NCI-H2171 treated with DMSO at 0.1 percent for 48 hours (cell line): ENCODE measurements around the gene PPIL3.
"Not testable (repeated sequence)": the region's sequence is repeated elsewhere in the genome, so short reads cannot be mapped to it uniquely, and the experiment has no call there.

ENCODE experiments used
- DNase-seq: peaks from one replicate; lab custom pipeline; 2025; lab: John Stamatoyannopoulos, UW

Gene PPIL3

DNA sequence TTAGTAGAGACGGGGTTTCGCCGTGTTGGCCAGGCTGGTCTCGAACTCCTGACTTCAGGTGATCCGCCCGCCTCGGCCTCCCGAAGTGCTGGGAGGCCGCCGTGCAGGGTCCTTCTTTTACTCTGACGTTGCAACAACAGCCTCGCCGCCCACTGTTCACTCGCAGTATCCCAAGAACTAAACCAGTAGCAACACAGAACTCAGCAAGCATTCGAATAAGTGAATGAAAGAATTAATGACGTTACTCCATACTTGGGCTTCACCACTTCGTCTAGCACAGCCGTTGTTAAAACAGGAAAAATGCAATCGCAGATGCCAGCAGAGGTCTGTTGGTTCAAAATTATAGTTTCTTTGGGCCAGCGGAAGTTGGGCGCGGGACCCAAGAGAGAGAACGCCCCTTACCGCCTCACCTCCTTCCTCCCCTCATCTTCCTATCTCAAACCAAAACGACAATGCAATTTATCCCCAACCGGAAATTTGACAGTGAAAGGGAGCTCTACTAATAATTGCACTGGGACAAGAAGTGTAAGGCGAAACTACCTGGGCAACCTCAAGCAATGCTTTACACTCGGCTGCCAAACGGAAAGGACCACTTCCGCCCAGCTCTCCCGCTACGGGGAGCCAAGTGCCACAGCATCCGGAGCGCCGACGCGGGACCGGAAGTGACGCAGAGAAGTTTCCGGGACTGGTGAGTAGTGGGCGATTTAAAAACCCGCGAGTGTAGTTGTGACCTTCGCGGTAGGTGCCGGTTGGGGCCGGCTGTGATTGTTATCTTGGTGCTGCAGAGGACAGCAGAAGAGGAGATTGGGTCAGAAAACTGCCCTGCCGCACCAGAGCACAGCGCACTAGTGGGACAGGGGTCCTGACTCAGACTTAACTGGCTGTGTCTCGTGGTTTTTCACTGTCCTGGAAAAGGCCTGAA lies at the start of gene PPIL3, which contains the start of gene NIF3L1:
Gene PPIL3 (minus strand): TSS at position 374 of the 922 bp plus-strand sequence. CDS start 1,462 bp downstream, outside the sequence.
Gene NIF3L1 (plus strand): TSS at position 668 of the 922 bp plus-strand sequence. CDS start 2,573 bp downstream, outside the sequence.
- peak; percentile 99 for DNase-seq

DNA sequence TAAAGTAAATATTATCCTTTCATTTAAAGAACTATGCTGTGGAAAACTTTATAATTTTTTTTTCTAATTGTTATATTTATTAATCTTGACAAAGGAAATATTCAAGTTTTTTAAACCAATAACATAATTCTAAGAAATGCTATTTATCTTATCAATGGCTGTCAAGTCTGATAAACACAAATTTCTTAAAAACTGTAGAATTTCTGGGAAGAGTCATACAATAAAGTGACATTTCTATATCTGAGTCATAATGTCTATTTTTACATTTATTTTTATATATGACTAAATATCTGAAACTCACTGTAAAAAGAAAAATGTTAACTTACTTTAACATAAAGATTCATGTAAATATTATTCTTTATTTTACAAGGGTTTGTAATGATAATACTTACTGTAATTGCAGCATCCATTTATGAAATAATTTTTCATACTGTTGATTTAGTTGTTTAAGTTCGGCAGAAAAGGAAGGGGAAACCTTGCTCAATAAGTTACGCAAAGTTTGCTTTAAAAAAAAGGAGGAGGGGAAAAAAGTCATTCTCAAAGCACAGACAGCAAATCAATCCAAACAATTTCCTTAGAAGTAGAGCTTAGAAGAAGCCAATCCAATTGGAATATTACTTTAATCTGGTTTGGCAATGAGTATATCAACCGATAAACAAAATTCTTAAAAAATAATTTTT lies 42.2 kb upstream of the PPIL3 start:
- no peak for DNase-seq

DNA sequence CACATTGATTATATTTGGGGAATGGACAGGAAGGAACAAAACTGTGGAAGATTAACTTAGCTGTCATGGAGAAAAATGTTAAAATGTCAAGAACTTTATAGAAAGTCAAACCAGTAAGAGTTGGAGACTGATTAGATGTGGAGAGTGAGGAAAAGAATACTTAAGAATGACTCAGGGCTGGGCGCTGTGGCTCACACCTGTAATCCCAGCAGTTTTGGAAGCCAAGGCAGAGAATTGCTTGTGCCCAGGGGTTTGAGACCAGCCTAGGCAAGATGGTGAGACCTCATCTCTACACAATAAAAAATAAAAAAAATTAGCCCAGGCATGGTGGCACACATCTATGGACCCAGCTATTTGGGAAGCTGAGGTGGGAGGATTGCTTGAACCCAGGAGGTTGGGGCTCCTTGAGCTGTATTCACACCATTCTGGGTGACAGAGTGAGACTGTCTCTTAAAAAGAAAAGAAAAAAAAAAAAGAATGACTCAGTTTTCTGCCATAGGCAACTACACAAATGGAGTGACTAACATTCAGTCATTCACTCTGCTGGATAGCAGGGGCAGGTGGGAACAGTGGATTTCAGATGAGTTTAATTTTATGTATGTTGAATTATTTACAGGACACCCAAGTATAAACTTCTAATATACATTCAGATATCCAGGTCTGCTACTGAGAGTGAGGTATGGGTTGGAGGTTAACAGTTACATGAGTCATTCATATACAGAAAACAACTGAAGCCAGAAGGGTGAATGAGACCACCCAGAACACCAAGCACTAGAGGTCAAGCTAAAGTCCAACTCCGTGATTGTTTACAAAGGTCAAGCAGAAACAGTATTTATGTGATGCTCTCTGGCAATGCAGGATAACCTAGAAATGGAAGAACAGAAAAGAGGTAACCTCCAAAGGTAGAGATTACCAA lies 40.7 kb upstream of the PPIL3 start:
- DNase-seq, result no peak

DNA sequence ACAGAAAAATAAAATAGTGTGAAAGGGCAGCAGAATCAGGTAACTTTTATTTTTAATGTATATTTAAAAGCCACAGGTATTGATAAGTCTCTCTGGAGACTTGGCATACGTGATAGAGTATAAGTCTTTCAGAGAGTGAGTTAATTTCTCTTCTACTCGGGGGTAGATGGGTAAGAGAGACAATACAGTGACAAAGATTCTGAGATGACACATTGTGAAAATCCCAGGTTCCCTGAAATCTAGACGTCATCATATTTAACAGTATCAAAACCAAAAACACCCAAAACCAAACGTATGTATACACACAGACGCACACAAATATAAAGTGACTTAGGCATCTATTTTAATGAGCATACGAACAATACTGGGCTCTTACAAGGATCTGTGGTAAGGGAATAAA lies 33.6 kb upstream of the PPIL3 start:
- DNase-seq, result no peak

DNA sequence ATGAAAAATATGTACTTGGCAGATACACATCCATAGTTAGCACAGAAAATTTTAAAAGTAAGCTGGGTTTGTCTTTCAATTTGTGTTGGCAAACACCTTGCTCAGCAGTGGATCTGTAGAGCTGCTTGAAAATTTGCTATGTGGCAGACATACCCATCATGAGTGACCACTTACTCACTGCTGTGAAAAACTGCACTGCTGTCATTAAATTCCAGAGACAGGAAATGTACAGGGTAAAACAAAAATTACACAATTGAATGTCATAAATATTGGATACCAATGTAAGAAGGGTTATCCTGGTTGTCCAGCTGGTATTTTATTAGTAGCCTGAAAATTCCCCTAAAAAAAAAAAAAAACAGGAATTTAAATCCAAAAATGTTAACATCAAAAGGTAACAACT lies 24.8 kb upstream of the PPIL3 start:
- DNase-seq, result no peak

DNA sequence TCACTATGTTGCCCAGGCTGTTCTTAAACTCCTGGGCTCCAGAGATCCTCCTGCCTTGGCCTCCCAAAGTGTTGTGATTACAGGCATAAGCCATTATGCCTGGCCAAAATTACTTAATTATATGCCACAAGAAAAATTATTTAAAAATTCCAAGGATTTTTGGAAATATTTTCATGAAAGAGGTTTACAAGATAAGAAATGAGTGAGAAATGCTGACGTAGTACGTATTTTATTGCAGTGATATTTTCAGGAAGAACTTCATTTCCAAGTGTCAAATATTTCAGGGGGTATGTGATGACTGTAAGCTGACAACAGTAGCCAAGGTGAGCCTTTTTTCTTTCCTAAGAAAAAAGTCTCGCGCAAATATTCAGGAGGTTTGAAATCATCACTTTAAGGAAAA lies 21.1 kb upstream of the PPIL3 start:
- no peak for DNase-seq

DNA sequence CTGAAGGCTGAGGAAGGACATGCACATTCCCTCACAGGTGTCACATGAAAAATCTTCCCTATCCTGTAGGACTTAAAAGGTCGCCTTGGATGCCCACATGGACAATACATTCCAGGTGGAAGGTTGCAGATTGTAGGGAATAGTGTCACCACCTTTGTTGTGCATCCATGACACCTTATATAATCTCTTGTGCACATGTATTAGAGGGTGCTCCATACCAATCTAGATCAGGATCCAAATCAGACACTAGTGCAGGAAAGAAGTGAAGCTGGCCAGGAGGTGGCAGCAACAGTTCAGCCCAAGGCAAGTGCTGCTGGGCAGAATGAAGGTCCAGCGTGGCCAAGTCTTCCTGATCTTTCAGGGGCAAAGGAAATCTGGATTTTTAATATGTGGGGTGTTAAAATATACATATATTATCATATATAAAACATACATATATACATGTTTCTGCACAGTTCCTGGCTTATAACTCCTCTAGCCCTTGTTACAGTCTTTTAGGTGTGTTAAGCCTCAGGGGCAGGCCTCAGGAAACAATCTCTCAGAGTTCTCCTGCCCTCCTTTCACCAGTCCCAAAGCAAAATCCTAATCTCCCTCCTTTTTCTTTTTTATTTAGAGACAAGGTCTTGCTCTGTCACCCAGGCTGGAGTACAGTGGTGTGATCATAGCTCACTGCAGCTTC lies 16.9 kb upstream of the PPIL3 start:
- DNase-seq, result peak; percentile 60

DNA sequence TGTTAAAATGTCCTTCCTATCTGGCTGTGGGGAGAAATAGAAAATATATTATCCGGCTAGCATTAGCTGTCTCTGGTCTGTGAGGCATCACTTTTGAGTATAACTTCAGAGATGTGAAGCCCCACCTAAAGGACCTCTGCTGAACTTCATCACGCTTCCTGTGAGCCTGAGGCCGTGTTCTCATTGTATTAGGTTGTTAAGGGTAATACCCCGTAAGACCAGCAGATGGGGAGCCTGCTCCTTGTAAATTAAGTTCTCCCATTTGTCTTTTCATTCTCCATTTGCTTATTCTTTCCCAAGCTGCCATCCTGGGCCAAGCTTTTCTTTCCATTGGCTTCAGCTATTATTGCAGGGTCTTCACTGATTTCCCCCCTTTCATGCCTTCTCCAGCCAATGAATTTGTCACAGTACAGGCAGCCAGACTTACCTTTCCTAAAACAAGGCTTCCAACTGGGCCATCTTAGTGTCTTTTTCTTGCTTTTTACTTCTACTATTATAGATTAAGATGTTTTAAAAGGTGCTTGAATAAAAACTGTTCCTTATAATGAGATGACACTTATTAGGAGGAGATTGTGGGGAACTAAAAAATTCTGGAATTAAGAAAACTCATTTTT lies 12.7 kb upstream of the PPIL3 start:
- DNase-seq, result peak; percentile 94

DNA sequence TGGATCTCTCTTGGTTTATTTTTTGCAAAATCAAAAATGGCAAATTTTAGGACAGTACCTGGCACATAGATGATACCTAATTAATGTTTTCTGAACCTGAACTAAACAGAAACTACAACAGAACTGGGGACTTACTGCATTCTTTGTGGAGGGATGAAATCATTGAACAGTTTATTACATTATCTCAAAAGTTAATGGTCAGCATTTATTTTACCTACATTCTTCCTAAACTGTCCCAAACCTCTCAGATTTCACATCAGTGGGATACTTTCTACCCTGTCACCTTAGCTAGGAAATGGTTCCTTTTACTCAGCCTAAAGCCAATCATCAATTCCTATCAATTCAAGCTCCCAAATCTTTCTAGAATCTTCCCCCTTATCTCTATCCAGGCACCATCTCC lies 10.6 kb upstream of the PPIL3 start:
- DNase-seq, result no peak

DNA sequence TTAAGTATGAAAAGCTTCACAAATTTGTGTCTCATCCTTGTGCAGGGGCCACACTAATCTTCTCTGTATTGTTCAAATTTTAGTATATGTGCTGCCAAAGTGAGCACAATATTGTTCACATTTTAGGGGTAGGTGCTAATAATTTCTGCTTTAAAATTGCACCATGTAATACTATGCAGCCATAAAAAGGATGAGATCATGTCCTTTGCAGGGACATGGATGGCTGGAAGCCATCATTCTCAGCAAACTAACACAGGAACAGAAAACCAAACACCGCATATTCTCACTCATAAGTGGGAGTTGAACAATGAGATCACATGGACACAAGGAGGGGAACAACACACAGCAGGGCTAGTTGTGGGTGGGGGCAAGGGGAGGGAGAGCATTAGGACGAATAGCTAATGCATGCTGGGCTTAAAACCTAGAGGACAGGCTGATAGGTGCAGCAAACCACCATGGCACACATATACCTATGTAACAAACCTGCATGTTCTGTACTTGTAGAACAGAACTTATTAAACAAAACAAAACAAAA lies 7.1 kb downstream of the PPIL3 start:
- DNase-seq, result not testable (repeated sequence)

DNA sequence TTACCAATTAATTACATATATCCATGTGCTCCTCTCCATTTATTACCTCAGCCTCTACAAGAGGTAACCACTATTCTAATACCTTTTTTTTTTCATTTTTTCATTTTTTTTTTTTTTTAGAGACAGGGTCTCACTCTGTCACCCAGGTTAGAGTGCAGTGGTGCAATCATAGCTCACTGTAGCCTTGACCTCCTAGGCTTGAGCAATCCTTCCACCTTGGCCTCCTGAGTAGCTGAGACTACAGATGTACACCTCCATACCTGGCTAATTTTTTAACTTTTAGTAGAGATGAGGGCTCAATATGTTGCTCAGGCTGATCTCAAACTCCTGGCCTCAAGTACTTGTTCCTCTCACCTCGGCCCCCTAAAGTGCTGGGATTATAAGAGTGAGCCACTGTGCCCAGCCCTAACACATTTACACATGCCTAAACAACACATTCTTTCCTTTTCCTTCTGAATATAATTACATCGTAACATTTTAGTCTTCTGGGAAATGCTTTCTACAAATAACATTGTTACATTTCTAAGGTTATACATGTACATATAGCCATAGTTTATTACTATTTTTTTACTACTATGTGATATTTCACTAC lies 10.5 kb downstream of the PPIL3 start:
- no peak for DNase-seq

DNA sequence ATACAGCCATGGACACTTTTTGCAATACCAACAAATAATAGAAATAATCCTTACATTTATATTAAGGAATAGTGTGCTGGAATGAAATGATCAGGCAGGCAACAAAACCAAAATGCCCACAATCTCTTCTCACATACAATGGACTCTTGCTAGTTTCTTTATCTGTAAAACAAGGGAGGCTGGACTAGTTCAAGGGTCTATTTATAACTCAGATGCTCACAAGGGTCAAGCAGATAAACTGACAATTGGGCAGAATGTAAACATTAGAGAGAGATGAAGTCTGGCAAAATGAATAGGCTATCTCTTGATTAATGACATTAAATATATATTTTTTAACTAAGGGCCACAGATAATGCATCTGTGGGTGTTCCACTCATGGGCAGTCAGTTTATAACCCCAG lies 11.4 kb downstream of the PPIL3 start:
- DNase-seq, result no peak

DNA sequence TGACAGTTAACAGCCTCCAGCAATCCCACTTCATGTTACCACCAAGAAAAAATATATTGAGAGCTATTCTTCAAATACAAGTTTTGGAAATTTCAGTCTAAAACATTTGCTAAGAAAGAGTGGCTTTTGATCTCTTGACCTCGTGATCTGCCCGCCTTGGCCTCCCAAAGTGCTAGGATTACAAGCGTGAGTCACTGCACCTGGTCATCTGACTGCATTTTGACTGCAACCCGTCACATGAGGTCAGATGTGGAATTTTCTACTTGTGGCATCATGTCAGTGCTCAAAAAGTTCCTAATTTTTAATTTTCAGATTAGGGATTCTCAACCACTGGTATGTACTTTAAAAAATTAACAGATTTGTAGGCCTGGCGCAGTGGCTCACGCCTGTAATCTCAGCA lies 15.3 kb downstream of the PPIL3 start:
- DNase-seq, result no peak

DNA sequence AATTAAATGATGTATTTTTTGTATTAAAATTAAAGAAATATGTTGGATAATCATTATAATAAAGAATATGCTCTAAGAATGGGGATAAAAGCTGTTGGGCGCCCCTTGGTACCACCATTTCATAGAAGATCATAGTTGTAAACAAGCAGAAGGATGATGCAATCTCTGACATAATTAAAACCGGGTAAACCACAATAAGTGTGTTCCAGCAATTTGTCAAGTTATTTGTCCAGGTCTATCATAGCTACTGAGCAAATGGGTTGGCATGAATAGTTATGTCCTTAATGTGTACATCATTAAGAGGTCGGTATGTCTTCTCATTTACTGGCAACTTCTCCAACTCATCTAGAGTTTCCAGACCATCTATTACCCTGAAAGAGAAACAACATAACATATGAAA lies 17.7 kb downstream of the PPIL3 start:
- no peak for DNase-seq

DNA sequence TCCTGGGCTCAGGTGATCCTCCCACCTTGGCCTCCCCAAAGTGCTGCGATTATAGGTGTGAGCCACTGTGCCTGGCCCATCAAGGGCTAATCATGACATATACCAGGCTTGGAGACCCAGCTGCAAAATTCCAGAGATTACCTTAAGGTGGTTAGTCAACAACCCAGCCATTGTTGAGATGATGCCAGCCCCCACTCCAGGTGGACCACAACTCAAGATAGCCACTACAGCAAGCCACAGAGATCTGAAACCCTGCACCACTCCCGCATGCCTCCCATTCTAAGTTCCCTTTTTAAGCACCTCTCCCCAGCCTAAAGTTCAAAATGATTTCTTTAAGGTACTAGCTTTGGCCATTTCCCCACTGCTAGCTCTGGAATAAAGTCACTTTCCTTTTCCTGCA lies 19.9 kb downstream of the PPIL3 start:
- no peak for DNase-seq

DNA sequence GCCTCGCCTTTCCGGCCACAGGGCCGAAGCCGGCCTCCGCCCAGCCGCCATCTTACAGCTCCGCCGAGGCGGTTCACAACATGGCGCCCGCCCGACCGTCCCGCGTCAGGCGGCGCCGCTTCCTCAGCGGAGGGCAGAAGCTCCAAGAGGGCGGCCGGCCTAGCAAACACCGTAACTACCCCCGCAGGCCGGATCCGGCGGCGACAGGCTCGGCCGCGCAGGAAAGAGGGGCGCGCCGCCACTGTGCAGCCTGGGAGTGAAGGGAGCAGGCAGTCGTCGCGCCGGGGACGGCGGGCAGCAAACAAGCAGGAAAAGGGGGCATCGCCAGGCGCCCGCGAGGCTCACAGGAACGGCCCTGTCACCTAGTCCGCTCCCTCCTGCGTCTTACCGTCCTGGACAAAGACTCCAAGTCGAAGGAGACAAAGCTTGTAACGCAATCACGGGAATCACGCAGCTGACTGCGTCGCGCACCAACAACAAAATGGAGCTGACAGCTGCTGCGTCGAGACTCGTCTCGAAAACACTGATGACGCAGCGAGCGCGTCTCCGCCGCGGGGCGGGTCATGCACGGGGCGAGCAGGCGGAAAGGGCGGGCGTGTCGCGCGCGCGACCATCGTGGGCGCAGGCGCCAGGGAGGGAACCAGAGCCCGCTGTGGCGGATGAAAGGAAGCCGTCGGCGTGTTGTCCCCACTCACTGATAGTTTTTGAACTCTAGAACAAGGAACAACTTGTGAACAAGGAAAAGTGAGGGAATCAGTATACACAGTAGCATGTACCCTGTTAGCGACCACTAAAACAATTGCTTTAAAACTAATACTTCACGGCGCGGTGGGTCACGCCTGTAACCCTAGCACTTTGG lies 24.5 kb downstream of the PPIL3 start, which contains the start of gene CLK1:
Gene CLK1 (minus strand): TSS at position 483 of the 859 bp plus-strand sequence. CDS start 2,796 bp downstream, outside the sequence.
- DNase-seq, result peak; percentile 87

DNA sequence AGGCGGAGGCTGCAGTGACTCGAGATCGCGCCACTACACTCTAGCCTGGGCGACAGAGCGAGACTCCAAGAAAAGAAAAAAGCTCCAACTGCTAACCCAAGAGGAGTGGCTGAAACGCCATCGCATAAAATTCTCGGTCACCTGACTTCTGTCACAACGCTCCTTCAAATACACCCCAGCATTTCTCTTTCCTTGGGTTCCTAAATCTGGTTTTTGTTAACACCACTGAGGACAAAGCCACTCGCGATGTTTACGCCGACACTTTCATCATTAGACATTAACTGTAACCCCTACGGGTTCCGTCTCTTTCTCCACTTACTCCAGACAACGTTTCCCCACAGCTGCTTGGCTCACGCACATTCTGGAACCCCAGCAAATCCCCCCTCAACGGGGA lies 25.1 kb downstream of the PPIL3 start:
- DNase-seq, result peak; percentile 54

DNA sequence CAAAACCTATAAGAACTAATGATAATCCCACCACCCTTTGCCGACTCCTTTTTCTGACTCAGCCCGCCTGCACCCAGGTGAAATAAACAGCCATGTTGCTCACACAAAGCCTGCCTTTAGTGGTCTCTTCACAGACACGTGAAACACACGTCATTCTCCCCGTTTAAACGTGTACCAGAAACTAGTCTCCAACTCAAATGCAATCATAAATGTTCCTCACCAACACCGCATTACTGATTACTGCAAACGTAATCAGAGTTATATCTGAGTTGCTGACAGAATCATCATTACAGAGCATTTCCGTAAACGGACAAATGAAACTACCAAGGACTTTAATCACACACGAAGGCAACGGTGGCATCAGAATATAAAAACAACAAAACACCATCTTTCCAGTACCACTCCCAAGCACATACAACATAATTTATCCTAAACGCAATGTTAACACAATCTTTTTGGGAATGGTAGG lies 26.3 kb downstream of the PPIL3 start:
- DNase-seq, result peak; percentile 11

DNA sequence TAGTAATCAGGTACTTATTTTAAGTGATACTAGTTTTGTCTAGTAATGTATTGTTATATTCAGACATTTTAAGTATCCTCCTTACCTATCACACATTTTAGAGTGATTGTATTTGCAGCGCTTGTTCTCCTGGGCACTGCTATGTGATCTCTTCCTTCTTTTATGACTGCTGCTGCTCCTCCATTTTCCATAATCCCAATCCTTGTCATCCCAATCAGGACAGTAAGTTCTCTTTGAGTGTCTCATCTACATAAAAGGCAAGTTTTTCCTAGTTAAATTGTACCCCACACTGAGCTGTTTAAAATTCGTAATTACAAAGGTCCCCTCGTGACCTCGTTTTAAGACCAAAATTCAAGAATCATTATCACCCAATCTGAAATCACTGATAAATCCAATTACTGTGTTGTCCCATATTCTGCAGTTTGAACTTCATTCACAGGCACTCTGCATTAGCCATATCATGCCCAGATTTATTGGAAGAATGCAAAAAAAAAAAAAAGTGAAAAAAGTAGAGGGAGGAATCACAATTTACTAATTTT lies 27.2 kb downstream of the PPIL3 start:
- DNase-seq, result no peak
